Middle frontal gyrus (tissue), 1 donor: Measurements from ENCODE around the gene MOB3A.
"Not testable (repeated sequence)": the region's sequence is repeated elsewhere in the genome, so short reads cannot be mapped to it uniquely, and the experiment has no call there.

Source experiments
- DNase-seq: peaks from one replicate; pipeline ENCODE4 v3.0.0-alpha.2; 2015; ENCODE audit warnings: low spot score; ENCODE audit errors: extremely low spot score

MOB3A gene

DNA sequence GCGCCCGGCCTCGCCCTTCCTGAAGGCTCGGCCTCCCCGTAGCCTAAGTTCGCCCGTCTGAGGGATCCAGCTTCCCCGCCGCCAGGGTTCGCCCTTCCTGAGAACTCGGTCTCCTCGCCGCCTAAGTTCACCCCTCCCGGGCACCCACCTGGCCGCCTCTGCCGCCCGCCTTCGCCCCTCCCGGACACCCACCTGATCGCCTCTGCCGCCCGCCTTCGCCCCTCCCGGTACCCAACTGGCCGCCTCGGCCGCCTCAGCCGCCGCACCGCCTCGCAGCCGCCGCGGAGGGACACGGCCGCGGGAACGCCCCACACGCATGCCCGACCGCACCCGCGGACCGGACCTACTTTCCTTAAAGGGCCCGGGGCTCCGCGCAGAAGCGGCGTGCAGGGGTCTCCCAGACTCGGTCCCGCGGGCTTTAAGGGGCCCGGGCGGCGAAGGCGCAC, at the start of gene MOB3A:
Gene MOB3A, minus strand, starts transcription at position 293 of the 446 bp plus-strand sequence. CDS start 17,766 bp downstream, outside the sequence.
- peak; percentile 75 for DNase-seq

DNA sequence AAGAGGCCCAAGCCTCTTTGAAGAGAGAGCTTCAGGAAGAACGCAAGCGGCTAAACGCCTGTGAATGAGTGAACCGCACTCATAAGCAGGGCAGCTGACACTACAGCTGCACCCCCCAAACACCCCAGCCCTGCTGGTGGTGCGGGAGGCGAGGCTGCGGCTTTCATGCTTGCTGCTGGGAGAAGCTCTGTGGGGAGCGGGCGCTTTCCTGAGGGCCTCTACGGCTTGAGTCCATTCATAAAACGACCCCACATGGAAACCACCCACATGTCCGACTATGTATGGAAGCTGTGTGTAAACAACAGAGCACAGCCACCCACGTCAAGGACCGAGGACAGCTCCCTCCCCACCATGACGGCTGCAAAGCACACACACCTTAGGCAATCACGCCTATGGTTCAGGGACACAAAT, 49.7 kb upstream of the MOB3A start:
- DNase-seq, result no peak

DNA sequence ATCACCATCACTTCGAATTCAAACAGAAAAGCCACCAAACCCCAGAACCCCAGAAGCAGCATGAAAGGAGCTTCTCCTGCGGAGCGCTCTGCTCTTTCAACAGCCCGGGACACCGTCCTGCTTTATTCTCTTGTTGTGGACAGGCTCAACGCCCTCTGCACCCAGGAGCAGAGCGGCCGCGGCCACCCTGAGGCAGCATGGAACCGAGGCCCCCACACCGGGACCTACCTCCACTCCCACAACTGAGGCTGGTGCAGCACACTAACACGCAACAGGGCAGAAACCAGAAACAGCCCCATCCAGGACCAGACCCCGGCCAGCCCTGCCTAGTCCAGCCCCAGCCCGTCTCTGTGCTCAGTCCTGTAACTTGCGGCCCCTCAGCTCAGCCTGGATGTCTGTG, 48.1 kb upstream of the MOB3A start:
- no peak for DNase-seq

DNA sequence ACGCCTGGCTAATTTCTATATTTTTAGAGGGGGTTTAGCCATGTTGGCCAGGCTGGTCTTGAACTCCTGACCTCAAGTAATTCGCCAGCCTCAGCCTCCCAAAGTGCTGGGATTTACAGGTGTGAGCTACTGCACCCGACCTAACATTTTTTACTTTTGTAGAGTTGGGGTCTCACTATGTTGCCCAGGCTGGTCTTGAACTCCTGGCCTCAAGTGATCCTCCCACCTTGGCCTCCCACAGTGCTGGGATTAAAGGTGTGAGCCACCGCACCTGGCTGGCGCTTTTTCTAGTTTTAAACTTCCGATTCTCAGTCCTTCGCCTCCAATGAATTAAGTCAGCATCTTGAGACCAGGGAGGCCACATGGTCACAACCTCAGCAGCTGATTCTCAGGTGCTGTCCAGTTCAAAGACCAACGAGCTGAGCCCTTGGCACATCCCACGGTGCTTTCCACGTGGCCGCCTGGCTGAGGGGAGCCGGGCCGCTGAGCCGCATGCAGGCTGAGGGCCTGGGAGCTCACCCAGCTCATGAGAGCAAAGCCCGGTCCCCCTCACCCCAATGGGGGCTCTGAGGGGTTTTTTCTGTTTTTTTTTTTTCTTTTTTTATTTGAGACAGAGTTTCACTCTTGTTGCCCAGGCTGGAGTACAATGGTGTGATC, 46.2 kb upstream of the MOB3A start:
- no peak for DNase-seq

DNA sequence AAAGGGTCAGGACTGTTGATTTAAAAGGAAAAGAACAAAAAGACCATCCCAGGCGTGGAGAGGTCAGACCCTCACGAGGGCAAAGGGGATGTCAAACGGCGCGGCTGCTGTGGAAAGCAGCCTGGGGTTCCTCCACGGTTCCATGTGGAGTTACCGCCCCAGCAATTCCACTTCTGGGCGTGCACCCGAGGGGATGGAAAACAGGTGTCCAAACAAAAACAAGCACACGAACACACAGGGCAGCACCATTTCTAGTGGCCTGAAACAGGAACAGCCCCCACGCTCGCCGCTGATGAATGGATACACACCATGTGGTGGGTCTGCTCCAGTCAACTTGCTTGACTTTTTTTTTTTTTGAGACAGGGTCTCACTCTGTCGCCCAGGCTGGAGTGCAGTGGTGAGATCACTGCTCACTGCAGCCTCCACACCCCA, 44.0 kb upstream of the MOB3A start:
- DNase-seq, result no peak

DNA sequence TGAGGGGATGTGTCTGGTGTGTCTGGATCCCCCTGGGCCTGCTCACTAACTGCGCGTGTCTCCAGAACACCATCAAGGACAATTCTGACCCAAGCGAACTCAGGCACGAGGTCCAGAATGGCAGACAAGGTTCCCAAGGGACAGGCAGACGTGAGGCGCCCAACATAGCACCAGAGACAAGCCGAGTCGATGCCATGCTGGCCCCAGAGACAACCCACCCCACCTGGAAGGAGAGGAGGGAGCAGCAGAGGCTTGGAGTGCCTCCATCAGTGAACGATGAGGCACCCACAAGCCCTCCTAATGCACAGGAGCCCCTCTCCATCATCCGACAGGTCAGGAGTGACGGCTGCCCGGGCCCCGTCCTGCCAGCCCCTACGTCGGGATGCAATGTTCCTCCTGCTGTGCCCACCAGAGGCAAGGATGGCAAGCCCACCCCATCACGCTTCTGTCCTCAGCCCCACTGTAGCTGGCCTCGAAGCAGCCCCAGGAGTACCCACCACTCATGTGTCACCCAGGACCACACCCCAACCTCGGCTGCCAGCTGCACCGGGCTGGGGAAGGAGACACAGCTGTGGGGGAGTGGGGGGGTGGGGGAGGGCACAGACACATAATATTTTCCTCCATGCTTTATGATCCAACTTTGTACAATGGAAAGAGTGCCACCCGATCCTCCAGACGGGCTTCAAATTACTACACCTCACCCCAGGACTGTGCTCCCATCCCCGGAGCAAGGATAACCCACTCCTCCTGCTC, 43.4 kb upstream of the MOB3A start:
- DNase-seq, result no peak

DNA sequence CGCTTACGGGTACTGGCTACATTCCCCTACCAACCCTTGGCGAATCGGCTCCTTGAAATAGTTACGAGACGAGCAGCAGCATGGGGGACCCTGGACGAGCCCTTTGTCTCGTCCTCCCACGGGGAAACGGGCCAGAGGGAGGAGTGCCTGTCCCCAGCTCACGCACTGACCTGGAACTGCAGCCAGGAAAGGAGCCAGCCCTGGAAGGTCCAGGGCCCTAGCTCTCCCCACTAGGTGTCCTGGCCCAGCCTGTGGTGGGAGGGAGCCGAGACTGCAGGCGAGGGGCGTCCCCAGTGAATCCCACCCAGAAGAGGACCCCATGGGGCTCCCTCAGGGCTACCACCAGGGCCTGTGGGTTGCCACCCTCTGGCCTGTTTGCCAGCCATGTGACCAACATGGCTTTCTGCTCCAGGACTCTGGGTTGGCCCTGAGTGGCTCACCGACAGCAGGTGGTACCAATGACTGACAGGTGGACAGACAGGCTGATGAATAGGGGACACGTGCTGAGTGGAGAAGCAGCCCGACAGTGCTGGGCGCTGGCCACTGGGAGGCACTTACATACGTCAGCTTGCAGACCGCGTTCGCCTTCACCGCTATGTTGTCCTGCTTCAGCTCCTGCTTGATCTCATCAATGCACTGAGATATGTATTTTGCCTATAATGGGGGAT, 42.1 kb upstream of the MOB3A start:
- DNase-seq, result no peak

DNA sequence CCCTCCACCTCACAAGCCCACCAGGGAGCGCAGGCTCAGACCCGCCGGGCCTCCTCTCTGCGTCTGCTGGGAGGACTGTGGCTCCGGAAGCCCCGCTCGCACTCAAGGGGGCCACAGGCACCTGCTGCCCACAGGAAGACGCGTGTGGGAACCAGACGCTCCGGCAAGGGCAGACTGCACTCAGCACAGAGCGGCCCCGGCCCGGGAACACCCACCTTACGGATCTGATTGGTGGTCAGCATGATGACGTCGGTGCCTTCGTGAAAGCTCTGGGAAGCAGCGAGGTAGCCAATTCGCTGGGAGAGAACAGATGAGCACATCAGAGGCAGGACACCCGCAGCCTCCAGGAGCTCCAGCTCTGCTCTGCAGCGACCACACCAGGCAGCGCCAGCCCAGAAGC, 40.7 kb upstream of the MOB3A start:
- DNase-seq, result no peak

DNA sequence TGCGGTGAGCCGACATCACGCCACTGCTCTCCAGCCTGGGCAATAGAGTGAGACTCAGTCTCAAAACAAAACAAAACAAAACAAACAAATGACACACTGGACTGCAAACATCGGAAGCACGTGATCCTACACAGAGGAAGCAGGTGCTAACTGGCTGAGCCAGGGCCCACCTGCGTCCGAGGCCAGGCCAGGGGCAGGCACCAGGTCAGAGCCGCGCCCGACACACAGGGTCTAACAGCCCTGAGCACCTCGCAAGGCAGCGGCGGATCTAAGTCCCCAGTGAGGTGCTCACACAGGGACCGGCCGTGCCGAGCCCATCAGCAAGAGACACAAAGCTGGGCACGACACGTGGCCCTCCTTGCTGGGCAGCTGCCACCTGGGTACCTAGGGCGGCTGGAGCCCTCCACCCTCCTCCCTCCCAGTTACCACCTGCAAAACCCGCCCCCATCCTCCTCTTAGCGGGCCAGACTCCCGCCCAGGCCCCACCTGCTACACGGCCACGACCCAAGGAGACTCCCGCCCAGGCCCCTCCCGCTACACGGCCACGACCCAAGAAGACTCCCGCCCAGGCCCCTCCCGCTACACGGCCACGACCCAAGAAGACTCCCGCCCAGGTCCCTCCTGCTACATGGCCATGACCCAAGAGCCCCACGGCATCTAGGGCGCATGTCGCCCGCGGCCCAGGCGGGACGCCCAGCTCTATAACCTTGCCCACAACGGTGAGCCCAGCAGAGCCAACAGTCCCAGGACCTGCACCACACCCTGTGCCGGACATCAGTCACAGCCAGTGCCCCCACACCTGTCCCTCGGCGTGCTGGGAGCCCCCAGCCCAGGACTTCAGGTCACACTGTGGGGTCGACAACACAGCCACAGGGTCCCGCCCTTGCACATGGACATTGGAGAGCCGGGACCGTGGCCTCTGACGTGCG, 39.6 kb upstream of the MOB3A start:
- DNase-seq, result no peak

DNA sequence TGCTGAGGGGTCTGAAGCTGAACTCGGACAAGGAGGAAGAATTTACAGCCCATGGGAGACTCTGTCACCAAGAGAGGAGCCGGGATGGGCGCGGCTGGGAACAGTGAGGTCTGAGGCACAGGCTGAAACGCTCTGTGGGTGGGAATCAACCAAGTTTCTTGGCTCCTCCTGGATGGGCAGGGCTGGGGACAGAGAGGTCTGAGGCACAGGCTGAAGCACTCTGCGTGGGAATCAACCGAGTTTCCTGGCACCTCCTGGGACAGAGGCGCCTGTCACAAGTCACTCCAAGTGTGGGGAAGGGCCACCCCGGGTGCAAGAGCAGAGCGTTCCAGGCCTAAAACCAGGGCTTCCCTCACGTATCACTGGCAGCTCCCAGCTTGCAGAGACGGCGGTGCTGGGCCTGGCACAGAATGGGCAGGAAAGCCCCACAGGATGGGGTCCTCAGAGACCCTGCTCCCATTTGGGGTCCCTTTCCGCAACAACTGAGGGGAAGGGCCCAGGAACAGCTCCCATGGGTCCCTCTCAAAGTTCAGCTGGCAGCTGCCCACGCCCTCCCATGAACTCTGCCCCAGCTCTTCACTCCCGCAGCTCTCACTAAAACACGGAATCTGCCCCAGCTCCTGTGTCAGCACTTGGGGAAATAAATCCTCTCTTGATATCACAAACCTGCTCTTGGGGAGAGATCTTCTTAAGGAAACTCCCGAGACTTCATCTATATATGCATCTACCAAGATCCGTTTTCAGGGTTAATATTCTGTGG, 36.8 kb upstream of the MOB3A start:
- DNase-seq, result no peak

DNA sequence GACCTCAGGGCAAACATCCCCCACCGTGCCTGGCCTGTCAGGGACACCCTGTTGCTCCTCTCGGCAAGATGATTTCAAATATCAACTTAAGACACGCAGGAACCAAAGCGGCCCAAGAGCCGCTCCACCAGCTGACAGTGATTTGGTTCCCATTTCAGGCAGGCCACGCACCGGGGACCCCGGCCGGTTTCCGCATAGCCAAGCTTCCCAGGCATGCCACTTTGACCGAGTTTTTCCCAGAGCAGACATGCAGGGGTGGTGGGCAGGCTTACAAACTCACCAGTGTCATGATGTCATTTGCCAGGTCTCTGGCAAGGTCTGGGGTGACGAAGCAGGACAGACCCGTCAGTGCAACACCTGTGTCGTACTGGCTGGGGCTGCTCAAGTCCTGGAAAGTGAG, 36.1 kb upstream of the MOB3A start:
- DNase-seq, result no peak

DNA sequence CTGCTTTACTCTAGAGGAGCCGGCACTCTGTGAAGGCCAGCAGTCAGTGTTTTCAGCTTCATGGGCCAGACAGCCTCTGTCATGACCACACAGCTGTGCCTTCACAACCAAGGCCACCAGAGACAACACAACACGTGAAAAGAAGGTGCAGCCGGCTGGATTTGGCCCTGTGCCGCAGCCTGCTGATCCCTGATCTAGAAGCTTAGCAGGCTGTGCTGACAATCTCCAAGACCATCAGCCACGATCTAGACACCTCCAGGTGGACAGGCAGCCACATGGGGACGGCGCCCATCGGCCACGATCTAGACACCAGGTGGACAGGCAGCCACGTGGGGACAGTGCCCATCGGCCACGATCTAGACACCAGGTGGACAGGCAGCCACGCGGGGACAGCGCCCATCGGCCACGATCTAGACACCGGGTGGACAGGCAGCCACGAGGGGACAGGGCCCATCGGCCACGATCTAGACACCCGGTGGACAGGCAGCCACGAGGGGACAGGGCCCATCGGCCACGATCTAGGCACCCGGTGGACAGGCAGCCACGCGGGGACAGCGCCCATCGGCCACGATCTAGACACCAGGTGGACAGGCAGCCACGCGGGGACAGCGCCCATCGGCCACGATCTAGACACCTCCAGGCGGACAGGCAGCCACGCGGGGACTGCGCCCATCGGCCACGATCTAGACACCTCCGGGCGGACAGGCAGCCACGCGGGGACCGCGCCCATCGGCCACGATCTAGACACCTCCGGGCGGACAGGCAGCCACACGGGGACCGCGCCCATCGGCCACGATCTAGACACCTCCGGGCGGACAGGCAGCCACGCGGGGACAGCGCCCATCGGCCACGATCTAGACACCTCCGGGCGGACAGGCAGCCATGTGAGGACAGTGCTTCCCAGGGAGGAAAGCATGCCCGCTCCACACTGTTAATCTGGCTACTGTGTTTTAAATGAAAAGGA, 35.2 kb upstream of the MOB3A start:
- DNase-seq, result not testable (repeated sequence)

DNA sequence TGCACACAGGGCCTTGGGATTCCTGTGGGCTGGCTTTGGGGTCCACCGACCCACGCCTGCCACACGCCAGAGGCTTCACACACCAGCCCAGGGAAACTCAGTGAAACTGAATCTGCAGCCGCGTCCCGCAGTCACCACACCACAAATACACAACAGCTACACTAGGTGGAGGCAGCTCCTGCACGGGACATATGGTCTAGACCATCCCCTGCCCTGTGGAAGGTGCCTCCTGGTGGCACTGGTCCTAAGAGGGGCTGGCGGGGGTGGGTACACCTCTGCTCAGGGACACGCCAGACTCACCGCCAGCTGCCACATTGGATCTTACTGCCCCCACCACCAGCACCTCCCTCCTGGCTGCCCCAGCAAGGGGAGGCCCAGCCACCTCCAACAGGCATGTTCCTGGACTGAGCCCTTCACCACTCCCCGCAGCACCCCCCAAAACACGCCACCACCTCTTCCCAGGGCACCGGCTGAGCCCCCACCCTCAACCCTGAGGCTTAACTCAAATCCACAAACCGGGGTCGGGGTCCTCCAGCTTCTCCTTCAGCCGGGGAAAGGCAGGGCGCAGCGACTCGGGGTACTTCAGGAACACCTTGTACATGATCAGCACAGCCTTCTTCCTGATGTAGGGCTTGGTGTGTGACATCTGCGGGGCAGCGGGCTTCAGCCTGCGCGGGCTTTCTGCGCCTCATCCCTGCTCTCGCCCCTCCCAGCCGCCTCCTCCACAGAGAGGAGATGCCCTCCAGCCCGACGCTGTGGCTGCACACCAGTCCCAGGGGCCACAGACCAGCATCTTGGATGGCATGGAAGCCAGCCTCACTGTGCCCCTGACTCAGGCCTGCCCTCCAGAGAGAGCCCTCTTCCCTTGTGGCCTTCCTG, 34.0 kb upstream of the MOB3A start:
- DNase-seq, result no peak

DNA sequence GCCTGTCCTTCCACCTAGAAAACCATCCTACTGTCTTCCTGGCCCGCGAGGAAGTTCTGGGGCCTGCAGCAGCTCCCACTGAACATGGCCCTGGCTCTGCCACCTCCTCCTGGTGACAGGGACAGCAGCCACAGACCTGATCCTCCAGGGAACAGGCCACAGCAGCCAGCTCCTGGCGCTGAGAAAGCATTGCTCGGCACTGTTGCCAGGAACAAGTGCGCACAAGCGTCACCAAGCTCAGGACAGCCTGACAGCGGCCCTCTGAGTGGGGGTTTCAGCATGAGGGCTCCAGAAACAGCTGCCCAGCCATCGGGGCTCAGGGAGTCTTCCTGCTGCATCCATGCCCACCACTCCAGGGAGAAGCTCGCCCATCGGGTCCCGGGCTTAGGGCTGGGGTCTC, 33.4 kb upstream of the MOB3A start:
- DNase-seq, result no peak

DNA sequence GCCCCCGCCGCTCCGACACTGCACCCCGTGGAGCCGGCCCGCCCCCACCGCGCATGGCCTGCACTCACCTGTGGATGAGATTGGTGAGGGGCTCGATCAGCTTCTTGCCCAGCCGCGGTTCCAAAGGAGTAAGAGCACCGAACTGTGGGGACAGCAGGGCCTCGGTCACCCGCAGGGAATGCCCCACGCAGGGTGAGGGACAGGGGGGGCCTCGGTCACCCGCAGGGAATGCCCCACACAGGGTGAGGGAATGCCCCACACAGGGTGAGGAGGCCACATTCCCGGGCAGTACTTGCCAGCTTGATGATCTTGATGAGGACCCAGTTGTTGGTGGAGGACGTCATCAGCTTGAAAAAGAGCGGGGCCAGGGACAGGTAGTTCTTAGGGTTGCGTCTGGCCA, 32.9 kb upstream of the MOB3A start:
- DNase-seq, result no peak

DNA sequence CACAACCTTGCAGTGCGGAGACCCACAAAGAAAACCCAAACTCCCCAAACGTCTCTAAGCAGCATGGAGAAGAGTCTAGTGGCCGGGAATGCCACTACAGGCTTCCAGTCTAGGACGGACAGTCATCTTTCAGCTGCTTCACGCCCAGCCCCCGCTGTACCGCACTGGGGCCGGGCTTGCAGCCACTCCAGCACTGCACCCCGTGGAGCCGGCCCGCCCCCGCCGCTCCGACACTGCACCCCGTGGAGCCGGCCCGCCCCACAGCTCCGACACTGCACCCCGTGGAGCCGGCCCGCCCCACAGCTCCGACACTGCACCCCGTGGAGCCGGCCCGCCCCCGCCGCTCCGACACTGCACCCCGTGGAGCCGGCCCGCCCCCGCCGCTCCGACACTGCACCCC, 32.1 kb upstream of the MOB3A start:
- DNase-seq, result not testable (repeated sequence)

DNA sequence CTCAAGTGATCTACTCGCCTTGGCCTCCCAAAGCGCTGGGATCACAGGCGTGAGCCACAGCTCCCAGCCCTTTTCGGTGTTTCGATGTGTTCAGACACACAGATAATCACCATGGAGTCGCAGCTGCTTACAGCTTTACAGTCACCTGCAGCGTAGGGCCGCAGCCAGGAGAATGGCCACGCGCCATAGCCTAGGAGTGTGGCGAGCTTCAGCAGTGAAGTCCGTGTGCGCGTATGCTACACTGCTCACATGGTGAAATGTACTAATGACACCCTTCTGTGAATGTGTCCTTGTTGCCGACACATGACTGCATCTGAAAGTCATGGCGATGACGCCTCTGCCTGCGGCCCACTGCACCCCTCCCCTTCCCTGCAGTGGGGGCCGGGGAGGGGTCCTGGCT, 31.6 kb upstream of the MOB3A start:
- no peak for DNase-seq

DNA sequence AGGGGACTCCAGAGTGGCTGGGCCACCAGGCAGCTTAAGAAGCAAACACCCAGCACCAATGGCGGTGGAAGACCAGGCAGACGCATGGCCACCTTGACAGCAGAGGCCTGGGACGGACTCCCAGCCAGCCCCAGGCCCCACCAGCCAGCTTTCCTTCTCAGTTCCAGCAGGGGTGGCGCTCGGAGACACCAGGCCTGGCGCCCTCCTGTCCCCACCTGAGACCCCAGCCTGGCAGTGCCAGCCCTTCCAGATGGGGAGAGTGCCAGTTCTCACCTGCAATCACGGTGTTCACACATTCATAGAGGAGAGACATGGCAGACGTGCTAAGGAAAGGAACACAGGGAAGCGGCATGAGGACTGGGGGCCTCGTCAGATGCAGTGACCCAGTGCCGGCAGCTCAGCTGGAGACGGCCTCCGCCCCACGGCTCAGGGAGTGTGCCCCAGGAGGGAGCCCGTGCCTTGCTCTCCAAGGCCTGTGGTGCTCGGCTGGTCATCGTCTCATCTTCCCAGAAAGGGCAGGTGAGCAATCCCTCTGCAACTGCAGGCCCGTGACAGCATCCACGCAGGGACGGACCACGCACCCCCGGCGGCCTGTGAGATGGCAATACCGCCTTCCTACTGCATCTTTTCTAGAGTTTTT, 30.9 kb upstream of the MOB3A start:
- DNase-seq, result no peak
